Measurements from ENCODE around the gene MALT1. TPM values are rescaled to one million over a fixed set of nuclear protein-coding genes. Genes with fewer than 3 reads are reported as not detected.

Gene MALT1
- total and polyA plus RNA-seq, 9 of the 15 experiments (the other 6 are each of a cell fraction or from before 2014, with no cell fraction given), result 0.14 to 1.6 (median 0.32) TPM

GRCh38 chr18:58659691-58660090, 11.6 kb upstream of the MALT1 start:
- Histone ChIP-seq H3K27ac (ENCODE audit: extremely low read depth, low read depth, low read length) (no peak overlapping the region), H3K36me3 (ENCODE audit: control insufficient read depth, insufficient read depth, low read length) (no peaks in the 10 kb centered on the region), H4K20me1 (replicated peaks; ENCODE audit: control insufficient read depth, insufficient read depth, low read length) (no peaks in the 10 kb centered on the region), H3K79me2 (ENCODE audit: control insufficient read depth, insufficient read depth, low read length) (no peaks in the 10 kb centered on the region), H3K9ac (ENCODE audit: insufficient read depth in 1 of 2, low read depth in 2 of 2, low read length in 2 of 2) (no peak overlapping the region), H3K27me3 (ENCODE audit: control insufficient read depth in 2 of 2, insufficient read depth in 2 of 2, low read length in 2 of 2) (no peaks in the 10 kb centered on the region), H3K4me3 (no peak overlapping the region), H3K9me1 (ENCODE audit: control insufficient read depth, insufficient read depth, low read length) (no peaks in the 10 kb centered on the region), H3K4me2 (ENCODE audit: insufficient read depth, low read length) (no peak overlapping the region), H2AFZ (ENCODE audit: low read depth, low read length) (no peak overlapping the region), H3K9me3 (replicated peaks; ENCODE audit: control insufficient read depth, insufficient read depth, low read depth, low read length) (no peaks in the 10 kb centered on the region), H3K4me1 (replicated peaks in 1 of 2; ENCODE audit: control insufficient read depth in 2 of 2, insufficient read depth in 2 of 2, low read length in 2 of 2) (no peaks in the 10 kb centered on the region)
- DNase-seq (ENCODE audit: extremely low read depth in 1 of 4, low spot score in 3 of 4) (no peak), FAIRE-seq (no peak), ATAC-seq (no peak)
- intact Hi-C loops (cut with micrococcal nuclease) (no loop called here), in situ Hi-C loops (cut with MboI) (no loop called here)
- ChIA-PET CTCF (ENCODE audit: low intra/inter-chr PET ratio) (no interaction called here), POLR2A (no interaction called here)
- 0% methylated on average over 4 of the region's 4 CpGs for WGBS (ENCODE audit: insufficient coverage, low coverage, missing lambda C conversion rate)
- BruUV-seq (replicated peaks), result no TSS peak
- TF ChIP-seq RBM39 (optimal IDR thresholded peaks at IDR 0.05; ENCODE audit: low read depth, low read length), result no peak
- TF ChIP-seq RNF2 (IDR thresholded peaks at IDR 0.05), result no peak
- TF ChIP-seq ZNF395 (CRISPR knock-in tag; IDR thresholded peaks at IDR 0.05), result no peak
- TF ChIP-seq ZNF551 (CRISPR knock-in tag; IDR thresholded peaks at IDR 0.05), result no peak
- TF ChIP-seq ZKSCAN3 (CRISPR knock-in tag; IDR thresholded peaks at IDR 0.05), result no peak
- no peak for TF ChIP-seq ZNF398 (CRISPR knock-in tag; IDR thresholded peaks at IDR 0.05)
- TF ChIP-seq RCOR1 (IDR thresholded peaks at IDR 0.05; ENCODE audit: borderline replicate concordance in 1 of 2, low read depth in 2 of 2, low read length in 2 of 2), result no peak
- no peak for TF ChIP-seq KHSRP (IDR thresholded peaks at IDR 0.05)
- TF ChIP-seq ZNF436 (CRISPR knock-in tag; IDR thresholded peaks at IDR 0.05), result no peak
- TF ChIP-seq FOSL1 (tag; conservative IDR thresholded peaks at IDR 0.05), result no peak
- TF ChIP-seq NCOA6 (IDR thresholded peaks at IDR 0.05), result no peak
- no peak for TF ChIP-seq PKNOX1 (IDR thresholded peaks at IDR 0.05)
- no peak for TF ChIP-seq EHMT2 (IDR thresholded peaks at IDR 0.05)

Measured in K562 (cell line).